Colonic mucosa (tissue), 4 donors: Measurements from ENCODE around the gene CD200. TPM values are rescaled to one million over a fixed set of nuclear protein-coding genes. Genes with fewer than 3 reads are reported as not detected.

Source experiments
- DNase-seq: peaks from one replicate; pipeline ENCODE4 v3.0.0-alpha.2; 2020
- H3K27ac ChIP-seq: fragments of 200-600 bp; one replicate; pipeline ENCODE4 v1.8.0; 2021
- H3K27me3 ChIP-seq: fragments of 200-600 bp; one replicate; pipeline ENCODE4 v1.8.0; 2021
- H3K36me3 ChIP-seq: fragments of 200-600 bp; one replicate; pipeline ENCODE4 v1.8.0; 2021
- H3K4me1 ChIP-seq: fragments of 200-600 bp; one replicate; pipeline ENCODE4 v1.8.0; 2021; ENCODE audit warnings: mild to moderate bottlenecking
- H3K4me3 ChIP-seq: fragments of 200-600 bp; one replicate; pipeline ENCODE4 v1.8.0; 2021
- H3K9ac ChIP-seq, 2 donors: one replicate each; pipeline ENCODE4 v1.7.0; 2013; ENCODE audit warnings: control low read depth in 2 of 2, low read depth in 2 of 2, low read length in 2 of 2
- H3K9me3 ChIP-seq: fragments of 200-600 bp; one replicate; pipeline ENCODE4 v1.8.0; 2021
- intact Hi-C: fragments of 100-400 bp; cut with DNase I; formaldehyde crosslinking; loops from one replicate; pipeline ENCODE4 v1.14.1; 2022
- total RNA-seq, 2 donors: library from RNA; stranded (reverse); fragmentation: NEBNext Ultra II Directional in 1 of 2; extraction: Animal tissue kit (Norgen Biotek cat#: 25700) in 1 of 2; gene quantifications; one replicate each; pipeline ENCODE4 v1.2.1, GENCODE V29; 2021
- TF ChIP-seq, protein P1 (sequence below): fragments of 200-600 bp; IDR thresholded peaks from one replicate; pipeline ENCODE4 v1.8.0; 2022; ENCODE audit warnings: antibody characterized with exemption, mild to moderate bottlenecking
- donor health status: healthy.
- donor health status: DM: no; HTN: no; CAD: no.
- donor health status: DM: no; HTN: no; CAD: no.

Gene CD200
- total RNA-seq, 2 donors from 2014 or later, result 7.1 to 7.6 TPM

GRCh38 chr3:112390783-112391641 is 58.1 kb downstream of the CD200 start:
- Histone ChIP-seq H3K4me3 (no peak overlapping the region), H3K9me3 (no peaks in the 10 kb centered on the region), H3K27me3 (no peaks in the 10 kb centered on the region), H3K4me1 (no peaks in the 10 kb centered on the region), H3K27ac (peak overlapping the region; percentile 40), H3K9ac (no peak overlapping the region), H3K36me3 (no peaks in the 10 kb centered on the region)
- intact Hi-C loops, result no loop called here
- TF ChIP-seq, protein P1, sequence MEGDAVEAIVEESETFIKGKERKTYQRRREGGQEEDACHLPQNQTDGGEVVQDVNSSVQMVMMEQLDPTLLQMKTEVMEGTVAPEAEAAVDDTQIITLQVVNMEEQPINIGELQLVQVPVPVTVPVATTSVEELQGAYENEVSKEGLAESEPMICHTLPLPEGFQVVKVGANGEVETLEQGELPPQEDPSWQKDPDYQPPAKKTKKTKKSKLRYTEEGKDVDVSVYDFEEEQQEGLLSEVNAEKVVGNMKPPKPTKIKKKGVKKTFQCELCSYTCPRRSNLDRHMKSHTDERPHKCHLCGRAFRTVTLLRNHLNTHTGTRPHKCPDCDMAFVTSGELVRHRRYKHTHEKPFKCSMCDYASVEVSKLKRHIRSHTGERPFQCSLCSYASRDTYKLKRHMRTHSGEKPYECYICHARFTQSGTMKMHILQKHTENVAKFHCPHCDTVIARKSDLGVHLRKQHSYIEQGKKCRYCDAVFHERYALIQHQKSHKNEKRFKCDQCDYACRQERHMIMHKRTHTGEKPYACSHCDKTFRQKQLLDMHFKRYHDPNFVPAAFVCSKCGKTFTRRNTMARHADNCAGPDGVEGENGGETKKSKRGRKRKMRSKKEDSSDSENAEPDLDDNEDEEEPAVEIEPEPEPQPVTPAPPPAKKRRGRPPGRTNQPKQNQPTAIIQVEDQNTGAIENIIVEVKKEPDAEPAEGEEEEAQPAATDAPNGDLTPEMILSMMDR, result no peak
- DNase-seq, result no peak

DNA sequence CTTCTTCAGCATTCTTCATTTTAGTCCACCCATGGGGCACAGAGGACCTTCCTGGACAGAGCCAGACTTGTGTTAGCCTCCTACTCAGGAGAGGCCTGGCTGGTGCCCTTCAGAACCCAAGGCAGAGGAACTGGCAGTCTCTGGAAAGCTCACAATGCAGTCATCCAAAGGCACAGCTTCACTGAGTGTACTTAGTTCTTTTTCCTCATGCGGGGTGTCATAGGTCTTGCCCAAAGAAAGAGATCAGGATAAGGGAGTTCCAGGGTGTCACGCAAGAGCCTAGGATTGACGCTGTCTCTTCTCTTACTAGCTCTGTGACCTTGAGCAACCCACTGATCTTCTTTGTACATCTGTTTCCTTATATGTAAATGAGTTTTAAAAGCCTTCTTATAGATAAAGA is 58.7 kb downstream of the CD200 start:
- intact Hi-C loops, result no loop called here
- no peak overlapping the region for H3K9ac ChIP-seq
- H3K27me3 ChIP-seq, result no peaks in the 10 kb centered on the region
- no peak overlapping the region for H3K4me3 ChIP-seq
- DNase-seq, result no peak
- no peaks in the 10 kb centered on the region for H3K4me1 ChIP-seq
- H3K27ac ChIP-seq, result peak overlapping the region; percentile 40
- H3K9me3 ChIP-seq, result no peaks in the 10 kb centered on the region
- H3K36me3 ChIP-seq, result no peaks in the 10 kb centered on the region
- TF ChIP-seq, protein P1, result no peak

DNA sequence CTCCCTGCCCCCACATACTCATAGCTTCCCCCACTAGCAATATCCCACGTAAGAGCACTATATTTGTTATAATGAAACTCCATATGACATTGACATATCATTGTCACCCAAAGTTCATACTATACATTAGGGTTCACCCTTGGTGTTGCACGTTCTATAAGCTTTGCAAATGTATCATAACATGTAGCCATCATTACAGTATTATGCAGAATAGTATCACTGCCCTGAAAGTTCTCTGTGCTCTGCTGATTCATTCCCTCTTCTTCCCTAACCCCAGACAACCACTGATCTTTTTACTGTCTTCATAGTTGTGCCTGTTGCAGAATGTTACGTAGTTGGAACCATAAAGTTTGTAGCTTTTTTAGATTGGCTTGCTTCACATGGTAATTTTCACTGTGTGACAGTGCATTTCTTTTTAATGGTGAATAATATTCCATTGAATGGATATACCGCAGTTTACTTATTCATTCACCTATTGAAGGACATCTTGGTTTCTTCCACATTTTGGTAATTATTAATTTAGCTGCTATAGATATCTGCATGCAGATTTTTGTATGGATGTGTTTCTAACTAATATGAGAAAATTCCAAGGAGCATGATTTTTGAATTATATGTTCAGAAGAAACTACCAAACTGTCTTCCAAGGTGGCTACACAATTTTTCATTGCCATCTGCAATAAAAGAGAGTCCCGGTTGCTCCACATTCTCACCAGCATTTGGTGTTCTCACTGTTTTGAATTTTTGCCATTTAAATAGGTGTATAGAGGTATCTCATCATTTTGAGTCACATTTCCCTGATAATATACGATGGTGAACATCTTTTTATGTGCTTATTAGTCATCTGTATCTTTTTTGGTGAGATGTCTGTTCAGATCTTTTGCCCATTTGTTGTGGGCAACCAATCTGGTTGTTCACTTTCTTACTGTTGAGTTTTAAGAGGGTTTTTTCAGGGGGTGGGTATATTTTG is 59.7 kb downstream of the CD200 start:
- intact Hi-C loops, result no loop called here
- Histone ChIP-seq H3K9ac (no peak overlapping the region), H3K4me3 (no peak overlapping the region), H3K27ac (no peak overlapping the region), H3K9me3 (no peaks in the 10 kb centered on the region), H3K27me3 (no peaks in the 10 kb centered on the region), H3K4me1 (no peaks in the 10 kb centered on the region), H3K36me3 (no peaks in the 10 kb centered on the region)
- no peak for DNase-seq
- TF ChIP-seq, protein P1, result no peak

DNA sequence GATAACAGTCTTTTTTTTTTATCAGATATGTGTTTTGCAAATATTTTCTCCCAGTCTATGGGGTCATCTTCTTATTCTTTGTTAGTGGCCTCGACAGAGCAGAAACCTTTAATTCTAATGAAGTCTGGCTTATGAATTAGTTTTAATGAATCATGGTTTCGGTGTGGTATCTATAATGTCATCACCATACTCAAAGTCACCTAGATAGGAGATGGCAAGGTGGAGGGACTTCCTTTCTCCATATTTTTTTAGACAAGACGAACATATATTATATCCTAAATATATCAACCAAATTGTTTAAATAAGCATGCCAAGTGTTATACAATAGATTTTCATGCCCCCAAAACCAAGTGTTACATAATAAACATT is 60.4 kb downstream of the CD200 start:
- Histone ChIP-seq H3K4me3 (no peak overlapping the region), H3K9ac (no peak overlapping the region), H3K9me3 (no peaks in the 10 kb centered on the region), H3K4me1 (no peaks in the 10 kb centered on the region), H3K27ac (no peak overlapping the region), H3K36me3 (no peaks in the 10 kb centered on the region), H3K27me3 (no peaks in the 10 kb centered on the region)
- intact Hi-C loops, result no loop called here
- no peak for DNase-seq
- TF ChIP-seq, protein P1, result no peak

DNA sequence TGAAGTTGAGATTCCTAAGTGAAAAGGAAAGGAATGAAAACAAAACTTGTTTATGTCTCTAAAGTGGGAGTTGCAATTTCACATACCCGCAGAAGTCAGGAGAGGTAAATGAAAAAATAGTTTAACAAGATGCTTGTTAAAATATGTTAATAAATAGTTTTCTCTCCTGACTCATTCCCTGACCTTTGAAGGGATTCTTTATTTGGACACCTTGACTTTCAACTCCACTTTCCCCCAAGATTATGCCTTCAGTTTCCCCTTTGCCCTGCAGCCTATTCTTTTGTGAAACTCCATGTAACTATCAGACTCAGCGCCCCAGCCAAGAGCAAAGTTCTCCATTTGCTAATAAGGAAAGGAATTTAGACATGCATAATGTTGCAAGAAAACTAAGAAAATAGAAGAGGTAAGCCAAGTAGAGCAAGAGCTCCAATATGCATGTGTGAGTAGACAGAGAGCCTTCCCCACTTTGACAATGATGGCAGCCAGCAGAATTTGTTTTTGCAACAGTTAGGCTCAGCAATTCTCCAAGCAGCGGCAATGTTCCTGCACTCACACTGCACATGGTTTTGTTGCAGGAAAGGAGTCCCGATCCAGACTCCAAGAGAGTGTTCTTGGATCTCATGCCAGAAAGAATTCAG is 61.2 kb downstream of the CD200 start:
- no peaks in the 10 kb centered on the region for H3K27me3 ChIP-seq
- TF ChIP-seq, protein P1, result no peak
- intact Hi-C loops, result no loop called here
- no peaks in the 10 kb centered on the region for H3K4me1 ChIP-seq
- no peak overlapping the region for H3K4me3 ChIP-seq
- no peaks in the 10 kb centered on the region for H3K9me3 ChIP-seq
- no peaks in the 10 kb centered on the region for H3K36me3 ChIP-seq
- DNase-seq, result no peak
- H3K9ac ChIP-seq, result no peak overlapping the region
- no peak overlapping the region for H3K27ac ChIP-seq
